Measurements from ENCODE around the gene EZH2.

DNA sequence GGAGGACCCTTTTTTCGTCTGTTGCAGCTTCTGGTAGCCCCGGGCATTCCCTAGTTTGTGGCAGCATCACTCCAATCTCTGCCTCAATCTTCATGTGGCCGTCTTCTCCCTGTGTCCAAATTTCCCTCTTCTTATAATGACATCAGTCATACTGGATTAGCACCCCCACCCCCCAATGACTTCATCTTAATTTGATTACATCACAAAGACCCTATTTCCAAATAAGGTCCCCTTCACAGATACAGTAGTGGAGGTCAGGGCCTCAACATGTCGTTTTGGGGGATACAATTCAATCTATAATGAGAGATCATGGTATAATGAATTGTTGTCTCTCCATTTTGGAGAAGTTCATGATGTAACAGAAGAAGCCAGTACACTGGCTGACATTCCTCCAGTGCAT lies 28.1 kb upstream of the EZH2 start:
- TF ChIP-seq, protein P1, sequence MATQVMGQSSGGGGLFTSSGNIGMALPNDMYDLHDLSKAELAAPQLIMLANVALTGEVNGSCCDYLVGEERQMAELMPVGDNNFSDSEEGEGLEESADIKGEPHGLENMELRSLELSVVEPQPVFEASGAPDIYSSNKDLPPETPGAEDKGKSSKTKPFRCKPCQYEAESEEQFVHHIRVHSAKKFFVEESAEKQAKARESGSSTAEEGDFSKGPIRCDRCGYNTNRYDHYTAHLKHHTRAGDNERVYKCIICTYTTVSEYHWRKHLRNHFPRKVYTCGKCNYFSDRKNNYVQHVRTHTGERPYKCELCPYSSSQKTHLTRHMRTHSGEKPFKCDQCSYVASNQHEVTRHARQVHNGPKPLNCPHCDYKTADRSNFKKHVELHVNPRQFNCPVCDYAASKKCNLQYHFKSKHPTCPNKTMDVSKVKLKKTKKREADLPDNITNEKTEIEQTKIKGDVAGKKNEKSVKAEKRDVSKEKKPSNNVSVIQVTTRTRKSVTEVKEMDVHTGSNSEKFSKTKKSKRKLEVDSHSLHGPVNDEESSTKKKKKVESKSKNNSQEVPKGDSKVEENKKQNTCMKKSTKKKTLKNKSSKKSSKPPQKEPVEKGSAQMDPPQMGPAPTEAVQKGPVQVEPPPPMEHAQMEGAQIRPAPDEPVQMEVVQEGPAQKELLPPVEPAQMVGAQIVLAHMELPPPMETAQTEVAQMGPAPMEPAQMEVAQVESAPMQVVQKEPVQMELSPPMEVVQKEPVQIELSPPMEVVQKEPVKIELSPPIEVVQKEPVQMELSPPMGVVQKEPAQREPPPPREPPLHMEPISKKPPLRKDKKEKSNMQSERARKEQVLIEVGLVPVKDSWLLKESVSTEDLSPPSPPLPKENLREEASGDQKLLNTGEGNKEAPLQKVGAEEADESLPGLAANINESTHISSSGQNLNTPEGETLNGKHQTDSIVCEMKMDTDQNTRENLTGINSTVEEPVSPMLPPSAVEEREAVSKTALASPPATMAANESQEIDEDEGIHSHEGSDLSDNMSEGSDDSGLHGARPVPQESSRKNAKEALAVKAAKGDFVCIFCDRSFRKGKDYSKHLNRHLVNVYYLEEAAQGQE (IDR thresholded peaks at IDR 0.05; ENCODE audit: insufficient read depth in 1 of 2, low read depth in 2 of 2, low read length in 2 of 2): no peak
- TF ChIP-seq POLR2AphosphoS5 (IDR thresholded peaks at IDR 0.05; ENCODE audit: low read depth, low read length) (no peak), SIN3A (IDR thresholded peaks at IDR 0.05; ENCODE audit: borderline replicate concordance, insufficient read depth, low read length) (no peak), TAF1 (IDR thresholded peaks at IDR 0.05; ENCODE audit: borderline replicate concordance, insufficient read depth, low read length) (no peak), FOXP2 (optimal IDR thresholded peaks at IDR 0.05; ENCODE audit: borderline replicate concordance, extremely low read depth, extremely low read length, insufficient read depth) (no peak)
